Activated B cell treated with CpG ODN at 0.5 μM for 24 hours (primary cell): ENCODE data around the gene TNFSF18. TPM values are rescaled to one million over a fixed set of nuclear protein-coding genes. Genes with fewer than 3 reads are reported as not detected.

Experiments used
- ATAC-seq: fragments of 200-7000 bp; cut with Tn5 transposase; one replicate; pipeline ENCODE4 v1.10.0; 2021; ENCODE audit warnings: low read depth, mild to moderate bottlenecking, moderate library complexity
- CTCF ChIA-PET: fragments of 350-600 bp; sonication (Branson Sonifier 250); formaldehyde crosslinking; loops from one replicate; lab custom pipeline; 2021; ENCODE audit warnings: antibody characterized with exemption; lab: Charles Lee
- POLR2A ChIA-PET: fragments of 350-600 bp; sonication (Branson Sonifier 250); formaldehyde crosslinking; loops from one replicate; lab custom pipeline; 2021; ENCODE audit warnings: antibody characterized with exemption; lab: Charles Lee
- DNase-seq: peaks from one replicate; pipeline ENCODE4 v3.0.0; 2022
- H3K27ac Mint-ChIP-seq: one replicate; pipeline ENCODE4 v1.8.0; 2020; ENCODE audit warnings: mixed read lengths
- H3K27me3 Mint-ChIP-seq: one replicate; pipeline ENCODE4 v1.8.0; 2021; ENCODE audit warnings: mixed read lengths
- H3K36me3 Mint-ChIP-seq: one replicate; pipeline ENCODE4 v1.8.0; 2021; ENCODE audit warnings: low read depth, mixed read lengths
- H3K4me1 Mint-ChIP-seq: one replicate; pipeline ENCODE4 v1.8.0; 2021; ENCODE audit warnings: mixed read lengths
- H3K4me3 Mint-ChIP-seq: one replicate; pipeline ENCODE4 v1.8.0; 2020; ENCODE audit warnings: mild to moderate bottlenecking, mixed read lengths
- H3K9me3 Mint-ChIP-seq: one replicate; pipeline ENCODE4 v1.8.0; 2020; ENCODE audit warnings: mixed read lengths
- CTCF ChIP-seq: fragments of 200-600 bp; IDR thresholded peaks from one replicate; pipeline ENCODE4 v1.8.0; 2022; ENCODE audit warnings: antibody characterized with exemption, mild to moderate bottlenecking
- intact Hi-C: fragments of 100-400 bp; cut with micrococcal nuclease; formaldehyde crosslinking; loops from one replicate; pipeline ENCODE4 v1.15.1; 2024
- total RNA-seq: library from RNA; stranded (reverse); gene quantifications from 2 replicates; pipeline ENCODE4 v1.2.3, GENCODE V29; 2022

The TNFSF18 gene
- total RNA-seq, 1 donor from 2014 or later, result not detected

GRCh38 chr1:173023343-173023742 lies 27.4 kb downstream of the TNFSF18 start:
- H3K4me1 Mint-ChIP-seq, result peaks cover 33% of the 10 kb centered on the region
- ChIA-PET POLR2A (no interaction called here), CTCF (no interaction called here)
- intact Hi-C loops, result loop anchor here (5.0 kb wide), 1 partner anchor 389 kb away; no protein-coding TSS in a partner anchor
- H3K27ac Mint-ChIP-seq, result no peak overlapping the region
- H3K27me3 Mint-ChIP-seq, result no peaks in the 10 kb centered on the region
- H3K36me3 Mint-ChIP-seq, result no peaks in the 10 kb centered on the region
- TF ChIP-seq CTCF, result no peak
- ATAC-seq (no peak), DNase-seq (no peak)
- H3K4me3 Mint-ChIP-seq, result no peak overlapping the region
- H3K9me3 Mint-ChIP-seq, result peaks cover 7% of the 10 kb centered on the region

GRCh38 chr1:173020138-173020750 lies 30.5 kb downstream of the TNFSF18 start:
- Mint-ChIP-seq H3K27ac (peak overlapping the region; percentile 90), H3K27me3 (no peaks in the 10 kb centered on the region), H3K4me3 (peak overlapping the region; percentile 56), H3K9me3 (peaks cover 2% of the 10 kb centered on the region), H3K36me3 (no peaks in the 10 kb centered on the region), H3K4me1 (peaks cover 61% of the 10 kb centered on the region)
- intact Hi-C loops, result loop anchor here (1.0 to 5.0 kb wide), 5 partner anchors 29 to 392 kb away; no protein-coding TSS in a partner anchor
- ATAC-seq, result peak; percentile 84
- DNase-seq, result no peak
- CTCF ChIA-PET, result interaction anchor here (1.0 to 1.5 kb wide), 3 partner anchors 182 to 279 kb away, joined by 3 to 5 read pairs (median 4); no protein-coding TSS in a partner anchor
- TF ChIP-seq CTCF, result no peak
- POLR2A ChIA-PET, result interaction anchor here (0.6 to 1.5 kb wide), 6 partner anchors 9 to 848 kb away, joined by 3 to 16 read pairs (median 4); partner anchors contain the start of gene ZBTB37

- no peak for TF ChIP-seq CTCF
- no peaks in the 10 kb centered on the region for H3K9me3 Mint-ChIP-seq
- ChIA-PET CTCF (interaction anchor here (1.0 kb wide), 1 partner anchor 272 kb away, joined by 3 read pairs; no protein-coding TSS in a partner anchor), POLR2A (no interaction called here)
- no peaks in the 10 kb centered on the region for H3K36me3 Mint-ChIP-seq
- intact Hi-C loops, result loop anchor here (5.0 kb wide), 1 partner anchor 185 kb away; no protein-coding TSS in a partner anchor
- H3K4me3 Mint-ChIP-seq, result peak overlapping the region; percentile 54
- no peaks in the 10 kb centered on the region for H3K27me3 Mint-ChIP-seq
- ATAC-seq, result no peak
- DNase-seq, result no peak
- H3K4me1 Mint-ChIP-seq, result peaks cover 65% of the 10 kb centered on the region
- peak overlapping the region; percentile 73 for H3K27ac Mint-ChIP-seq
Measured at GRCh38 chr1:173017792-173018191, 32.9 kb downstream of the TNFSF18 start.

GRCh38 chr1:173016419-173016818 lies 34.3 kb downstream of the TNFSF18 start:
- DNase-seq, result no peak
- Mint-ChIP-seq H3K36me3 (no peaks in the 10 kb centered on the region), H3K4me3 (no peak overlapping the region), H3K27ac (peak overlapping the region; percentile 21), H3K4me1 (peaks cover 62% of the 10 kb centered on the region), H3K27me3 (no peaks in the 10 kb centered on the region), H3K9me3 (no peaks in the 10 kb centered on the region)
- POLR2A ChIA-PET, result interaction anchor here (0.5 kb wide), 1 partner anchor 982 kb away, joined by 3 read pairs; no protein-coding TSS in a partner anchor
- TF ChIP-seq CTCF, result no peak
- CTCF ChIA-PET, result no interaction called here
- no peak for ATAC-seq
- intact Hi-C loops, result loop anchor here (5.0 kb wide), 1 partner anchor 186 kb away; no protein-coding TSS in a partner anchor

- no peaks in the 10 kb centered on the region for H3K27me3 Mint-ChIP-seq
- DNase-seq (no peak), ATAC-seq (no peak)
- intact Hi-C loops, result loop anchor here (5.0 kb wide), 1 partner anchor 187 kb away; no protein-coding TSS in a partner anchor
- H3K4me3 Mint-ChIP-seq, result no peak overlapping the region
- no peaks in the 10 kb centered on the region for H3K9me3 Mint-ChIP-seq
- ChIA-PET CTCF (no interaction called here), POLR2A (interaction anchor here (0.5 kb wide), 2 partner anchors 175 to 983 kb away, joined by 3 read pairs; no protein-coding TSS in a partner anchor)
- no peaks in the 10 kb centered on the region for H3K36me3 Mint-ChIP-seq
- H3K4me1 Mint-ChIP-seq, result peaks cover 54% of the 10 kb centered on the region
- TF ChIP-seq CTCF, result no peak
- H3K27ac Mint-ChIP-seq, result no peak overlapping the region
Measured at GRCh38 chr1:173015629-173016028, 35.1 kb downstream of the TNFSF18 start.
